Psoas muscle (tissue), 8 donors: Measurements from ENCODE around the gene PTPRM. TPM values are rescaled to one million over a fixed set of nuclear protein-coding genes. Genes with fewer than 3 reads are reported as not detected.

ENCODE experiments used
- ATAC-seq, 4 donors: fragments of 200-7000 bp; cut with Tn5 transposase; one replicate each; pipeline ENCODE4 v1.9.1; 2020; ENCODE audit warnings: moderate library complexity in 3 of 4, mild to moderate bottlenecking in 2 of 4
- DNase-seq, 2 donors: peaks; one replicate each; pipeline ENCODE4 v3.0.0-alpha.2; 2020
- H3K27ac ChIP-seq: fragments of 200-600 bp; one replicate; pipeline ENCODE4 v1.8.0; 2022
- H3K27me3 ChIP-seq, 3 donors: fragments of 200-600 bp in 1 of 3; one replicate each; pipeline versions ENCODE4 v1.6.1 to v1.8.0; 2013 to 2022; ENCODE audit warnings: low read length in 2 of 3, mild to moderate bottlenecking in 2 of 3, moderate library complexity in 1 of 3; ENCODE audit not compliant: insufficient read depth in 3 of 3
- H3K36me3 ChIP-seq, 2 donors: fragments of 200-600 bp in 1 of 2; one replicate each; pipeline versions ENCODE4 v1.6.1 to v1.8.0; 2013 to 2022; ENCODE audit warnings: low read depth in 1 of 2, mild to moderate bottlenecking in 1 of 2, moderate library complexity in 1 of 2; ENCODE audit not compliant: insufficient read depth in 1 of 2
- H3K4me1 ChIP-seq: fragments of 200-600 bp; one replicate; pipeline ENCODE4 v1.8.0; 2022
- H3K4me3 ChIP-seq: fragments of 200-600 bp; one replicate; pipeline ENCODE4 v1.8.0; 2022; ENCODE audit warnings: mild to moderate bottlenecking
- H3K9me3 ChIP-seq: fragments of 200-600 bp; one replicate; pipeline ENCODE4 v1.8.0; 2022
- CTCF ChIP-seq: fragments of 200-600 bp; IDR thresholded peaks from one replicate; pipeline ENCODE4 v1.8.0; 2022; ENCODE audit warnings: antibody characterized with exemption
- WGBS, 3 donors: extraction: QIAGEN DNeasy Blood & Tissue Kit; methylation state at CpG; one replicate each; pipeline versions ENCODE4 v1.1.6 to v1.1.7; 2013; 5-methylcytosine and 5-hydroxymethylcytosine counted together
- intact Hi-C, 2 donors: fragments of 100-400 bp; cut with DNase I; formaldehyde crosslinking; loops; one replicate each; pipeline versions ENCODE4 v1.11.0 to v1.14.2; 2022
- polyA plus RNA-seq, 3 donors: library from polyadenylated mRNA; stranded (reverse); fragments of 200-250 nt; gene quantifications; one replicate each; pipeline ENCODE4 v1.2.3, GENCODE V29; 2013
- total RNA-seq, 4 donors: library from RNA; stranded (reverse); fragmentation: NEBNext Ultra II Directional in 2 of 4; extraction: Animal tissue kit (Norgen Biotek cat#: 25700) in 2 of 4; gene quantifications; one replicate each; pipeline versions ENCODE4 v1.2.1 to v1.2.4, GENCODE V29; 2021 to 2023
- donor health status: healthy with polysubstance abuse.
- donor health status: DM: no; HTN: no; CAD: no; lungs with moderate emphysema.
- donor health status: Bipolar disorder and iron deficiency.
- donor health status: healthy.
- donor health status: DM: yes; HTN: yes; CAD: no.
- donor health status: DM: no; HTN: no; CAD: no.
- donor health status: DM: no; HTN: no; CAD: no.
- donor health status: DM: yes; HTN: yes; CAD: no.

The PTPRM gene
- total and polyA plus RNA-seq, 7 donors, result 27.4 to 78.9 (median 39.0) TPM

- Histone ChIP-seq H3K9me3 (no peaks in the 10 kb centered on the region), H3K36me3 (no peaks in the 10 kb centered on the region), H3K4me3 (no peak overlapping the region), H3K4me1 (peaks cover 35% of the 10 kb centered on the region), H3K27ac (no peak overlapping the region), H3K27me3 (no peaks in the 10 kb centered on the region)
- no peak for ATAC-seq
- no peak for TF ChIP-seq CTCF
- intact Hi-C loops, result no loop called here
- WGBS, 3 donors, result 74 to 79% (median 77%) methylated on average over 6 of the region's 6 CpGs
- DNase-seq, result no peak
These were observed 437.0 kb downstream of the PTPRM start for GRCh38 chr18:8003878-8004675.

DNA sequence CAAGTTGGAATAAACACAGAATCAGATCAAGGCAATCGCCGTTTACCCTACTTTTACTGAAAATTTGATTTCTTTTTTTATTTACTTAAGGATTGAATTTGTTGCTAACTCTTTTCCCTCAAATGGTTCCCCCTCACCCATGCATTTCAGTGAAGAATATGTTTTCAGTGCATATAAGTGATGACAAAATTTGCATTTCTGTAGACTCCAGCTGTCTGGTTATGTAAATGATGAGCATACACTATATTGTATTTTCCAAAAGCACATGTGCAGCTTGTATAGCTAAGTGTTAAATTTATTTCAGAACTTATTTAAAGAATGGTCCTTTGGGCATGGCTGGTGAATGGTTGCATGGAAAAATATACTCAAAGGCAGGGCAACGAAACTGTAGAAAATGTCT is 437.7 kb downstream of the PTPRM start:
- Histone ChIP-seq H3K27ac (no peak overlapping the region), H3K4me1 (peaks cover 30% of the 10 kb centered on the region), H3K36me3 (no peaks in the 10 kb centered on the region), H3K4me3 (no peak overlapping the region), H3K9me3 (no peaks in the 10 kb centered on the region), H3K27me3 (no peaks in the 10 kb centered on the region)
- DNase-seq (no peak), ATAC-seq (no peak)
- intact Hi-C loops, result no loop called here
- TF ChIP-seq CTCF, result no peak
- WGBS, 3 donors, result 92 to 95% (median 93%) methylated on average over 3 of the region's 3 CpGs

DNA sequence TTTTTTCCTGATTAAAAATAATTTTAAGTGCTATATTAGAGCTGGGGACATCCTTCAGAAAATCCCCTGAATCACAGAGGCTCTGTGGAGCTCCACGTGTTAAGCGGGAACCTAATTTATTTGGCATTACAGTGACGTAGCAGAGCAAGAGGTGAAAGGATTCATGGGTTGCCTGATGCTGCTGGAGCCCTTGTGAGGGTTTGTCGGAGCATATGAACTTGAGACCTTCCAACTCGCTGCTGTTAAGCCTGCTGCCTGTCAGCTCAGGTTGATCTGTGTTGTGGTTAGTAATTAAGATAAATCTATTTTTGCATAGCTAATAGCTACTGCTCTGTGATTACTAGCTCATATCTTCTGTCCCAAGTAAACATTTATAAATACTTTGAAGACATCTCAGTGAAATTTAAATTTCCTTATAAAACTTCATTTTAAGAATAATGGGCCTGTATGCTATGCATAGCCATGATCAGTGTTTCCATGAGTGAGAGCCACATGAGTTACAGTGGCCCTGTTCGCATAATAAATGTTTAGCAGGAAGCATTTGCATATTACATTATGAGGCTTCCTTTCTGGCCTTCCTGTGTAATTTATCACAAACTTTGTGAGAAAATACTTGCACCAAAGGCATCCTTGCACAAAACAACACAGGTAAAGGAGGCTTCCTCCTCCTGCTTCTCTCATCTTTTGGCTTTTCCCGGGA is 438.9 kb downstream of the PTPRM start:
- Histone ChIP-seq H3K36me3 (no peaks in the 10 kb centered on the region), H3K4me3 (no peak overlapping the region), H3K4me1 (peaks cover 20% of the 10 kb centered on the region), H3K27ac (no peak overlapping the region), H3K9me3 (no peaks in the 10 kb centered on the region), H3K27me3 (no peaks in the 10 kb centered on the region)
- TF ChIP-seq CTCF, result no peak
- DNase-seq (no peak), ATAC-seq (no peak)
- intact Hi-C loops, result no loop called here
- WGBS, 3 donors, result 69 to 78% (median 71%) methylated on average over 7 of the region's 7 CpGs

DNA sequence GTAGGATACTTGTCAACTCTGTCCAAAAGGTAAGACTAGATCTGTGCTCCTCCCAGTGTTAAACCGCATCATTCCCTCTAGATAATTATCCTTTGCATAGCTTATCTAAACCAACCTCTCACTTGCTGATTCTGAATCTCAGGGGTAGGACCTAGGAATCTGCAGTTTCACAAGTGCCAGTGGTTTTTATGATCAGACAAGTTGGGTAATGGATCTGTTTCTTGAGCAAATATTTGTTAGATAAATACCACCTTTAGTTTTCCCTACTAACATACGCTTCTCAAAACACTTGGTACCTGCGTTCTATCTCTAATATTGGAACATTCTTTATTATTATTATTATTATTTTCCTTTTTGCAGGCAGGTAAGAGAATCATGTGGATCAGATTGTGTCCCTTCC is 439.9 kb downstream of the PTPRM start:
- H3K4me1 ChIP-seq, result peaks cover 10% of the 10 kb centered on the region
- H3K27me3 ChIP-seq, result no peaks in the 10 kb centered on the region

More for the DNA sequence above, 439.9 kb downstream of the PTPRM start:
- TF ChIP-seq CTCF, result no peak
- no peak for DNase-seq
- Histone ChIP-seq H3K36me3 (no peaks in the 10 kb centered on the region), H3K4me3 (no peak overlapping the region), H3K27ac (no peak overlapping the region), H3K9me3 (no peaks in the 10 kb centered on the region)
- intact Hi-C loops, result no loop called here
- WGBS, 3 donors, result 82 to 99% (median 97%) methylated on average over 3 of the region's 3 CpGs
- ATAC-seq, result no peak
